Stimulated activated CD4-positive, alpha-beta T cell treated with anti-CD3 and anti-CD28 coated beads, Interleukin-15, amount 100 ng/mL, for 48 hours (primary cell): ENCODE data around the gene USP24.
"Not testable (repeated sequence)": the region's sequence is repeated elsewhere in the genome, so short reads cannot be mapped to it uniquely, and the experiment has no call there.

Source experiments
- DNase-seq, 2 donors: peaks; one replicate each; pipeline ENCODE4 v3.0.0-alpha.2; 2020; ENCODE audit warnings: low read depth in 2 of 2

Gene USP24

GRCh38 chr1:55196433-55197035 is 18.6 kb downstream of the USP24 start:
- DNase-seq: no peak

DNA sequence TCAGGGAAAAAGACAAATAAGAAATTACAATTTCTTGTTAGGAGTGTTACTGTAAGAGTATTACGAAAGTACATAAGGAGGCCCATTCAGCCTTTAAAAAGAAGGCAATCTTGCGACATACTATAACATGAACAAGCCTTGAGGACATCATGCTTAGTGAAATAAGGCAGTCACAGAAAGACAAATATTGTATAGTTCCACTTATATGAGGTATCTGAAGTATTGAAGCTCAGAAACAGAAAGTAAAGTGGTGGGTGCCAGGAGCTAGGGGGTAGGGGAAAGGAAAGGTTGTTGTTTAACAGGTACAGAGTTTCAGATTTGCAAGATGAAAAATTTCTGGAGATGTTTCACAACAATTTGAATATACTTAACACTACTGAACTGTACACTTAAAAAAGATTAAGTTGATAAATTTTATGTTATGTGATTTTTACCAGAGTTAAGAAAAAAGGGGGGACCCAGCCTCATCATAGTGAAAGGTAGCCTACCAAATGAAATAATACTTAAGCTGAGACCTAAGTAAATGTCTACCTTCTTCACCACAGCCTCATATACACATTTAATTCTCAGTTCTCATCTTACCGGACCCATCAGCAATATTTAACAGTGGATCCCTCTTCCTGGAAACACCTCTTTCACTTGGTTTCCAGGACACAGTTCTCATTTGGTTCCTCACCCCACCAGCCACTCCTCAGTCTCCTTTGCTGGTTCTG is 19.5 kb downstream of the USP24 start:
- DNase-seq: no peak

GRCh38 chr1:55194851-55195250 is 20.3 kb downstream of the USP24 start:
- no peak for DNase-seq

GRCh38 chr1:55192093-55192492 is 23.1 kb downstream of the USP24 start:
- DNase-seq: no peak

DNA sequence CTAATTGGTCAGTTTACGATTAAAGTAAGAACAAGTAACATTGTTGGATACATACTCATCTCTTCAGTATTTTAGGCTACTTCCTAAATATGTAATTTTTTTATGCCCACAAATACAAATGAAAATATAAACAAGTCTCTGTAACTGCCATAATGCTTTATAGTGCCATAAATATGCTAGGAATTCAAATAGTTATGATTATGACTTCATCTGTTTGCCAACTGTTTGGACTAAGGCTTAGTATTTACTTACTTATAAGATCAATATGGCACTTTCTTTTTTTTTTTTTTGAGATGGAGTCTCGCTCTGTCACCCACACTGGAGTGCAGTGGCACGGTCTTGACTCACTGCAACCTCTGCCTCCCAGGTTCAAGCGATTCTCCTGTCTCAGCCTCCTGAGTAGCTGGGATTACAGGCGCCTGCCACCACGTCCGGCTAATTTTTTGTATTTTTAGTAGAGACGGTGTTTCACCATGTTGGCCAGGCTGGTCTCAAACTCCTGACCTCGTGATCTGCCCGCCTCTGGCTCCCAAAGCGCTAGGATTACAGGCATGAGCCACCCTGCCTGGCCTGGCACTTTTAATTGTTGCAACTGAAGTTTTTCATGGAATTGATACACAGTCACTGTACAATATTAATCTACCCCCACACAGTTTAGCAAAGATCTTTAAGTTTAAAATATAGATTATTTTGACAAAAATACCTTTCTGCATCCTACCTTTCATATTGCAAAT is 23.8 kb downstream of the USP24 start:
- not testable (repeated sequence) for DNase-seq

DNA sequence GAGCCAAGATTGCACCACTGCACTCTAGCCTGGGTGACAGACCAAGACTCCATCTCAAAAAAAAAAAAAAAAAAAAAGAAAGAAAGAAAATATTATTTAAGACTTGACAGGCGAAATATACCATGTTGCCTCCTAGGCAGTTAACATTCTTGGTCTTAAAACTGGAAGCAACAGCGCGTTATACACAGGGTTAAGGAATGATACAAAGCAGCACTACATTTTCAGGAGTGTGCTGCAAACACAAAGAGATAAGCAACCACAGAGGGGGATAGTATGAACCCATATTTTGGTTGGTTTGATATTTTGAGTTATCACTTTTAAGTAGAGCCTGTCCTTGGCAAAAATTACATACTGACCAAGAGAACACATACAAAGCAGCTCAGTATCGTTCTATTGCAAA is 25.1 kb downstream of the USP24 start:
- no peak for DNase-seq

GRCh38 chr1:55188909-55189308 is 26.3 kb downstream of the USP24 start:
- no peak for DNase-seq

DNA sequence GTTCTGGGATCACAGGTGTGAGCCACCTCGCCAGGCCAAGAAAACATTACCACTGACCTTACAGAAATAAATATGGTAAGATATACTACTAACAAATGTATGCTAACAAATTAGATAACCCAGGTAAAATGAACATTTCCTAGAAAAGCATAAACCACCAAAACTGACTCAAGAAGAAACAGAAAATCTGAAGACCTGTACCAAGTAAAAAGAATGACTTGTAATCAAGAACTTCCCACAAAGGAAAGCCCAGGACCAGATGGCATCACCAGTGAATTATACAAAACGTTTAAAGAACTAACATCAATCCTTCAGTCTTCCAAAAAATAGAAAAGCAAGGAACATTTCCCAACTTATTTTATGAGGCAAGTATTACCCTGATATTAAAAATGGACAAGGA is 29.3 kb downstream of the USP24 start:
- no peak for DNase-seq

DNA sequence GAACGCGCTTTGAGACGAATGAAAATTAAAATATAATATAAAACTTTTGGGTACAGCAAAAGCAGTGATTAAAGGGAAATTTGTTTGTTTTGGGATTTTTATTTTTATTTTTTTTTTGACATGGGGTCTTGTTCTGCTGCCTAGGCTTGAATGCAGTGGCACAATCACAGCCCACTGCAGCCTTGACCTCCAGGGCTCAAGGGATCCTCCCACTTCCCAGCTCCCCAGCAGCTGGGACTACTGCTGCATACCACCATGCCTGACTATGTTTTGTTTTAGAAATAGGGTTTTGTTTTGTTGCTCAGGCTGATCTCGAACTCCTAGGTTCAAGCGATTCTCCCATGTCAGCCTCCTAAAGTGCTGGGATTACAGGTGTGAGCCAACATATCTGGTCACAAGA is 30.3 kb downstream of the USP24 start:
- no peak for DNase-seq

- no peak for DNase-seq
Observed at GRCh38 chr1:55181666-55182065, 33.5 kb downstream of the USP24 start.

DNA sequence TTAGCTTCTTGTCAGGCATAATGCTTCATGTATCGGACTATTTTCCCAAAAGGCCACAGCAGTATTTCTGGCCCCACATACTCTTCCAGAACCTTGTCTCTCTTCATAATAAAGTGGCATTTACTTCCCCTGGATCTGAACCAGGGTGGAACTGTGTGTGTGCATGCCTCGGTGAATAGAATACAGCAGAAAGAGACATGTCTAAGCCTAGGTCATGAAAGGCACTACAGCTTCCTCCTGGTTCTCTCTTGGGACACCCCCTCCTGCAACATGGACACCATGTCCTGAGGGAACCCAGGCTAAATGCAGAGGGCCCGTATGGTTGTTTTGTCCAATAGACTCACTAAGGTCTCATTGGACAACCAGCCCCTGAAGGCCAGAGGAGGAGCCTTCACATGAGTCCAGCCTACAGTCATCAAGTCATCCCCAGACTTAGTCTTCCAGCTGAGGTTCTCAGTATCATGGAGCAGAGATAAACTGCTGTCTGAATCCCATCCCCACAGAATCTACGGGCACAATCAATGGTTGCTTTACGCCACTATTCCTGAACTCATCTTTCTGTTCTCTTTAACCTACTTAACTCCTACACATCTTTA is 35.0 kb downstream of the USP24 start:
- DNase-seq: no peak

- DNase-seq: no peak
Observed at GRCh38 chr1:55179177-55179835, 35.9 kb downstream of the USP24 start.

GRCh38 chr1:55172687-55173086 is 42.5 kb downstream of the USP24 start:
- no peak for DNase-seq

- DNase-seq: no peak
Observed at GRCh38 chr1:55172272-55172671, 42.9 kb downstream of the USP24 start.

DNA sequence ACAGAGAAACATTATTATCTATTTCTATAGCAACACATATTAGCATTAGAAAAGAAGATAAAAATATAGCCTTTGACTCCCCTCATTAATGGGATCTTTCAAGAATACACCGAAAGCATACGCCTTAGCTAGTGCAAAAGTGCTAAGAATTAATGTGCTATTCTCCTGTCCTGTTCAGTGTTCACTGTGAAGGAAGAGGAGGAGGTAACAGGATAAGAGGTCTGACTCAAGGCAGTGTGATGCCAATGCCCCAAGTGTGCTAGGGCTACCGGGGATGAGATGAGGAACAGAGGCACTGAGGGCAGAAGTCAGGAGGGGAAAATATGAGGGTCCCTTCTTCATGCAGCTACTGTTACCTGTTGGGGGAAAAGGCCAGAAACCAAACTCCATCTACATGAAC is 43.5 kb downstream of the USP24 start:
- no peak for DNase-seq

- no peak for DNase-seq
Observed at GRCh38 chr1:55170426-55170825, 44.7 kb downstream of the USP24 start.

GRCh38 chr1:55169126-55169525 is 46.0 kb downstream of the USP24 start:
- DNase-seq: no peak

- DNase-seq: no peak
Observed at GRCh38 chr1:55168353-55168752, 46.8 kb downstream of the USP24 start.

DNA sequence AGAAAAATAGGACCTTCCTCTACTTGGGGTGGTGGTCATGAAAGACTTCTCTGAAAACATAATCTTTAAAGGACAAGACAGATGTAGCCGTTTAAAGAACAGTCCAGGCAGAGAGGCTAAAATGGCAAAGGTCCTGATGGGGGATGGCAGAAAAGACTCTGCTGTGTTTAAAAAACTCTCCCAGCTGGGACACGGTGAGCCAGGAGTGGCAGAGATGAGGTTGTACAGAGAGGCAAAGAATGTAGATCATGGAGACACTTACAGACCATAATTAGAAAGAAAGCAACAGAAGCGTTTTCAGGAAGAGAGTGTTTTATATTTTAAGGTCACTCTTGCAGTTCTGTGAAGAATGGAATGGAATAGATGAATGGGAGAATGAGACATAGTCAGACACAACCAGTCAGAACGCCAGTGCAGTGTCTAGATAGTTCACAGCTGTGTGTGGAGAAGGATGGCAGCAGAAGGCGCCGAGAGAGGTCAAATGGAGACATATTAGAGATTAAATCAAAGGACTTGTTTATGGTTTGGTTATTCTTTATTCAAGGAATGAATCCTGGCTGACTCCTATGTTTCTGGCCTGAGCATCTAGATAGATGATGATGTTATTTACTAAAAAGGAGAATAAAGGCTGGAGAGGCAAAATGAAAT is 47.8 kb downstream of the USP24 start:
- no peak for DNase-seq

- DNase-seq: no peak
Observed at GRCh38 chr1:55164906-55165305, 50.3 kb downstream of the USP24 start.

DNA sequence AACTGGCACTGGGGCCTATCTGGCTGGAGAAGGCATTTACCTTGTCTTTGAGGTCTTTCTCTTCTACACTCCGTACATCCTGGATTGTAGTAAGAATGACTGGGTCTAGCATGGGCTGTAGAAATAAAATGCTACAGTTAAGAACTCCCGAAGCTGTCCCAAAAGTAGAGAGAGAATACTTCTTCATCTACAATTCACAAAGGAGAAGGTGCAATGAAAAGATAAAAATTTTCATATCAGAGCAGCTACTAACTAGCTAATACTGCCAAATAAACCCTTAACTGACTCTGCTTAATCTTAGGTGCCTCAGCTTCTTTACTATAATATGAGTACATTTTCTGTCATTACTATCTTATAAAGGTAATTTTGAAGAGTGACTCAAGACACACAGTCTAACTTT is 55.6 kb downstream of the USP24 start:
- no peak for DNase-seq

GRCh38 chr1:55156608-55157007 is 58.6 kb downstream of the USP24 start:
- DNase-seq: no peak
